GM21723 (cell line): ENCODE data around the gene NEK7.

Source experiments
- ATAC-seq: cut with Tn5 transposase; IDR thresholded peaks from one replicate; pipeline ENCODE4 v1.9.1; 2021; ENCODE audit warnings: mild to moderate bottlenecking, moderate library complexity; ENCODE audit not compliant: unreplicated experiment

Gene NEK7

DNA sequence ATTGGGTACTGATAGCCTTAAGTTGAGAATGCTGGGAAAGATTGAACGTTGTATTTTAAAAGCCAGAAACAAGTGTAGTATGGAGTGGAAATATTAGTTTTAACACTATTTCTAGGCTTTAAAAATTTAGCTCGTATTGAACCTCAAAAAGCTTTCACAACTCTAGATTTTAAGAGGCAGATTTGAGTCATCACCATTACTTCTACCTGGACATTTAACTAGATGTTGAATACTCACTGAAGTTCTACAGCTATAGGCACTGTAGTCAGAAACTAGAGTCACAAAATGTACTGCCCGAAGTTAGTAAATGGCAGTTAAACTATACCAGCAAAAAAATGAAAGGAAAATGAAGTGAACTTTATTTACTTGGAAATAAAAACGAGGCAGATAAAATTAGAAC, 96.5 kb downstream of the NEK7 start:
- peak; percentile 88 for ATAC-seq

DNA sequence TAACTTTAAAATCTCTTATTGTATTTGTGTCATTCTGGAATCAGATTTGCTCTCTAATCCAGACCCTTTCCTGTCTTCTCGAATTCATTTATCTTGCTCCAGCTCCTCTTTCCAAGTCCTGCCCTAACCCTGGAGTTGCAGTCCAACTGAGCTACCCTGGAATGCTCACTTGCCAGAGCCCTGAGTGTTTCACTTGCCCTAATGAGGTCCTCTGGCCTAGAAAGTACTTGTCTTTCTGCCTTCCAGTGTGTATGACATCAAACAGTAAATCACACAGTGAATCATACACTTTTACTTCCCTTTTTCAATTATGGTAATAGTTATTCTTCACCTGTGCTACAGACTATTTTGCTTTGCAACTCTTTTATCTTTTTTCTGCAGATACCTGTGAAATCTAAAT, 96.9 kb downstream of the NEK7 start:
- peak; percentile 98 for ATAC-seq

DNA sequence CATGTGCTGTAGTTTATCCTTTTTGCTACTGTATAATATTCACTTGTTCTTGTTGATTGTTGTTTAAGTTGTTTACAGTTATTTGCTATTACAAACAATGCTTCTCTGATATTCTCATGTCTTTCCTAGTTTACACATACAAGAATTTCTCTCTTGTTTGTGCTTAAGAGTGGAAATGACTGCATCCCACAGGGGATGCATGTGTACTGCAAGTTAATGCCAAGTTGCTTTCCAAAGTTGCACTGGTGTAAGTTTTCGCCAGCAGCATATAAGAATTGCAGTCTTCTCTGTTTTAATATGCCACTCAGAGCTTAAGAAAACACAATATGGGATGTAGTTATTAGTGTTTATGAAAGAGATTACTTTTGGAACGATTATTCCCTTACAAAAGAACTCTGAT, 97.7 kb downstream of the NEK7 start:
- ATAC-seq, result no peak

DNA sequence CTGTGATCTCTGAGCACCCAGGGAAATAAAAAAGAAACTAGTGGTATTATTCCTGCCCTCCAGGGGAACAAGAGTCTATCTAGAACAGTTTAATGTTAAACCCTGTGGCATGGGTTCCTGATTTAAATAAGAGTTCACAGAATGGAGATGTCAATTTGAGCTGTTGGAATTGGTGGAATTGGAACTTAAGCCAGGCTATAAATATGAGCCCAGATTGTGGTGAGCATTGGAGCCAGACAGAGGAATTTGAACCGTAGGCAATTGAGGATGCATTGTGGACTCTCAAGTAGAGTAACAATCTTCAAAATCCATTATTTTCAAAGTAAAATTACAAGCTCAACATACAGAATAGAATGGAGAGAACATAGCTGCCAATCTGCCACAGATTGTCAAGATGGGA, 98.2 kb downstream of the NEK7 start:
- no peak for ATAC-seq

DNA sequence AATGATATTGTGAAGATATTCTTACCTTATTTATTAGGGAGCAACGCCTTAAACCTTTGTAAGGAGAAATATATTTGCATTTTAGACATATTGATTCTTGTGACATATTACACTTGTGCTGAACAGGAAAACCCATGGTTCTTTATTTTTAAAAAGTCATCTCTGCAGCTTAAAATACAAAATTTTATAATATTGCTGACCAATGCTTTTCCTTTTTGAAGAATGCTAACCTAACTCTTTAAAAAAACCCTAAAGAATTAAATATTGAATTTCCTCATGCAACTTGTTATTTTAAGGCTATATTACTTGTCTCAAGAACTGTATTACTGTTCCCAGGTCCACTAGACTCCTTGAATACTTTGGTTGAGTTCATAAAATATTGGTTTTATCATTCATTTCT, 99.0 kb downstream of the NEK7 start:
- no peak for ATAC-seq

DNA sequence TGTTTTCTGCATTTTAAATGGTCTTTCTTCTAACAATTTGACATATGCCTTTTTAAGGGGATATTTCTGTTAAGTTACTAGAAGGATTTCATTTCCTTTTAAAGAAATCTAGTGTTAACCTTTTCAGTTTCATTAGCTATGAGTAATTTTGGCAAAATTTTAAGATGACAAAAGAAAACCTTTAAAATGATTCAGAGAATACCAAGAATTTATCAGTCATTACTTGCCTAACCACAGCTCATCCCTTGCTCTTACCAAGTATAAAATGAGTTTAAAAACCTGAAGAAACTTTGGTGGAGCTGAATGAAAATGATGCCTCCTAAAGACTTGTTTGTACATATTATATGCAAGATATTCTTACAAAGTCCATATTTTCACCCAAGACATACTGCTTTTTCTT, 101.7 kb downstream of the NEK7 start:
- ATAC-seq, result peak; percentile 53

DNA sequence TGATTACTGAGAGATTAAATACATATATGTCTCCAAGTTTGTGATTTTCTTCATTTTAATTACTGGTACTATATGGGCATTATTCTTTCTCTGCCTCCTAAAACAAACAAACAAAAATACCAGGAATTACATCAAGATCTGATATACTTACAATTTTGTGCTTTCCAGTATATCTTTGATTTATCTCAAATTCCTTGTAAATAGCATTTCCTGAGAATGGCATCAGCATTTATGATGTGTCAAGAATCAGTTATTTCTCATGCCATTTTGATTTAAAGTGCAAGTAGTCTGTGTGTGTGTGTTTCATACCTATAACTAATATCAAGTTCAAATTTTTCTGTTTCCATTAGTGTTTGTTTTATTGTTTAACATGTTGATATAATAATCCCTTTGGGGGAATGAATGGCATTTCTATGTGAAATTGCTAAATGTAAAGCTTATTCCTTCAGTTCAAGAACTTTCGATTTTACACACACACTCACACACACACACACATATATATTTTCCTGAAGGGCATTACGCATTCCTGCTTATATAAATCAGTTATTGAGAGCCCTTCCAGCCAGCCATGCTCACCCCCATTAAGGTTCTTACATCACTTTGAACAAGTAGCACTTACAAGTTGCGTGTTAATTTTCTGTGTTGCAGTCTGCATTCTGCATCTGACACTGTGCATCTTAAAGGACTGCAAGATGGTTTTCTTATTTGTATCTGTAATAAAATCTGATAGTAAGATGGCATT, 102.7 kb downstream of the NEK7 start:
- no peak for ATAC-seq

DNA sequence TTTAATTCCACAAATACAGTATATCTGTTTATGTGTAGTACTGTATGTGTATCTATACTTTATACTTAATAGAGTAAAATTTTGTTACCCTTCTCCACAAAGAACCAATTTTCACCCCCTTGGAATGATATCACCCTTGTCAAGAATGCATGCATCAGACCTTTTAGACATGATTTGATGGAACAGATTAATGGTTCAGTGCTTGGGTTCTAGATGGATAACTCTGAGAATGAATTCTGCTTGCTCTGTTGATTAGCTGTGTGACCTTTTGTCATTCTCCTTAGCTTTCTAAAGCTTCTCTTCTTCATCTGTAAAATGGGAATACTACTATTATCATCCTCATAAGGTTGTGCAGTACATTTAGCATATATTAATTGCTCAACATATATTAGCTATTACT, 105.1 kb downstream of the NEK7 start:
- no peak for ATAC-seq

DNA sequence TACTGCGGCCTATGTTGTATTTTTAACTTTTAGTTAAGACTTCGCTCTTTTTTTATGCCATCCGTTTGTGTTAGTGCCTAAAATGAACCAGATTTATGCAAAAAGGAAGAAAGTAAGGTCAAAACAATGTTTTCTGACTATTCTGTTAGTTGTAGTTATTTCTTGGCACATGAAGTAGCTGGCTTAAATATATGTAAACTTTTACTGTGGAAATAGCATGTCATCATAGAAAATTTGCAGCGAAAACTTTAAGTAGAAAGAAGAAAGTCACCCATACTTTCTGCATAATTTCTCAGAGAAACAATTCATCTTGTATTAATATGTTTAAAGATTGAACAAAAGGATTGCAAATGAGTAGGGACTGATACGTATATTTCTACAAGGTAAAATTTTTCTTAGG, 106.4 kb downstream of the NEK7 start:
- no peak for ATAC-seq

DNA sequence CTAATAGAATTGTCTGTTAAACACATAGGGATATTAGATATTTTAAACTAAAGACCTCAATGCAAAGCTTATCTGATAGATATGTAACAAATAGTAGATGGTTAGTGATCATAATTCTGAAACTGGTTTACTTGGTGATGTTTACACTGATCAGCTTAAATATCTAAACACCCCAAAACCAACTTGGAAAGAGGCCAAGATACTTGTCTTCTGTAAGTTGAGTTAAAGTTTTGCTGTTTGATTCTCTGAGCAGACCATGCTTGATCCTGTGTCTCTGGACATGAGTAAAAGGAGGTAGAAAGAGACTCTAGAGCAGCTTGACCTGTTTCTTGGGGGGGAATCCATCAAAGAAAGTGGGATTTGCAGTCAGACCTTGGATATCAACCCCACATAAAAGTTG, 107.5 kb downstream of the NEK7 start:
- ATAC-seq, result no peak

DNA sequence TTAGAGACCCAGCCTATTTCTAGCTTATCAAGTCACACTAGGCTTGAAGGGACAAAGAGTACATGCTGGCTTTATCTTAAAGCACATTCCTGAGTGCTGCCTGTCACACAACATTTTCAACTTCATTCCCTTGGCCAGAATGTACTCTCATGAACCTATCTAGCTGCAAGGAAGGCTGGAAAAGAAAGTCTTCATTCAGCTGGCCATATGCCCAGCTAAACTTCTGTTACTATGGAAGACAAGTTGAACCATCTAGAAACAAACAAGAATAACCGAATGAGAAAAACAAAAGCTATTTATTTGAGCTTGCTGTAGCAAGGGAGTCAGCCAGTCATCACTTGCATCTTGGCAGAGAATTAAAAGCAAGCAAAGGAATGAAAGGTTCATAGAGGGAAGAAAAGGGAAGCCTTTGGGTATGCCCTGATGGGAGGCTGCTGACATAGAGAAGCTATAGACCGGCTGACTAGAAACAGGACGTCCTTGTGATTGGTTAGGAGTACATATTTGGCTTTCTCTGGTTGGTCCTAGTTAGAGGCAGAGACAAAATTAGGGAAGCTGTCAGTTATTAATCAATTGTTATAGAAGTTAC, 108.4 kb downstream of the NEK7 start:
- no peak for ATAC-seq

DNA sequence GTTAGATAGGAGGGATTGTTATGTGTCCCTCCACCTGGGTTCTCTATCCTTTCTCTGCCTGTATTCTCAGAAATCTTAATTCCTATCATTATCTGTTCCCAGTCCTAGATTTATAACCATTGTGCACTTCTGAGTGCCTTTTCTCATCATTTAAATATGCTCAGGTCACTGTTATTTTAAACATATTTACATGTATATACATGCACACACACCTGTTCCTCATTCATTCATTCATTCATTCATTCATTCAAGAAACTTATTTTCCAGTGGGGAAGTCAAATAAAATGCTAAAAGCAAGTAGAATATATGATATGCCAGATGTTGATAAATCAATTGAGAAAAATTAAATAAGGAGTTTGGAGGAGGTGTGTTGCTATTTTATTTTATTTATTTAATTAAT, 110.3 kb downstream of the NEK7 start:
- no peak for ATAC-seq

DNA sequence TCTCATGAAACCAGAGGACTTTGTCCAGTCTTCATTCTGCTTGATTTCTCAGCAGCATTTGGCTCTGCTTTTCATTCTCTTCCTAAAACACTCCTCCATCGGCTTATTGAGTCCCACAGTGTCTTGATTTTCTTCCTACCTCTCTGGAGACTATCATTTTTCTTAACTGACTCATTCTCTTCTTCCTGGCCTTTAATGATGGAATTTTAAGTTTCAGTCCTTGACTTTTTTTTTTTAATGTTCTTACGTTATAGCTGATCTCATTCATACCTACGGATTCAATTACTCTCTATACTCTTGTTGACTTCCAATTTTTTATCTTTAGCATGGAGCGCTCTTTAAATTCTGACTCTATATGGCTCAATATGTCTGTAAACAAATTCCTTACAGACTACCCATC, 111.1 kb downstream of the NEK7 start:
- ATAC-seq, result no peak

DNA sequence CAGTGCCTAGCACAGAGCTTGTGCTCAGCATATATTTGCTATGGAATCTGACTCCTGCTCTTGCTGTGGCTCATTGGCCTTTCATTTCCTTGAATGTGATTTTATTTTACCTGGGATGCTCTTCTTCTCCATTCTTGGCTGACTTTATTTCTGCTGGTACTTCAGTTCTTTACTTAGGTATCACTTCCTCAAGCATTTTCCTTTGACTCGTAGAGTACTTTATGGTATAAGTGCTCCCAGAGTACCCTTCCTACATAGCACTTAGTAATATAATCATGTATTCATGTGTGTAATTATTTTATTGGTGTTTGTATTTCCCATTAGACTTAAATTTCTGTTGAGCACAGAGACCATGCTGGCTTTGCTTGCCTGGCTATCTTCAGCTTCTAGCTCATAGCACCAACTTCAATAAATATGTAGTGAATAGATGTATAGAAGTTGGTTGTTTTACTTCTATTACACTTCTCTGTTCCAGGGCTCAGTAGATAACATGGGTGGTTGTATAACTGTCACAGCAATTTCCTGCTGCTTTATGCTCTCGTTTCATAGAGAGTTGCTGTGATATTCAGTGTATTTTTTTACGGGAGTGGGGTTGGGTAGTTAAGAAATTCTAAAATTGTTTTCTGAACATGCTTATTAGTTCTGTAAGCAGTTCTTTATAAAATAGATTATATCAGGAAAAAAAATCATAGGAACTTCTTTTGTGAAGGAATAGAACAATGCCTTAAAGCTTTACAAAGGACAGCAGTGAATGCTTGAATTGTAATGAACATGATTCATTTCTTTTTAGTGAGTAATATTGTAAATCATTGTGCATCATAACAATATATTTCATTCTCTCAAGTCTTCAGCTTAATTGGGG, 112.2 kb downstream of the NEK7 start:
- no peak for ATAC-seq

DNA sequence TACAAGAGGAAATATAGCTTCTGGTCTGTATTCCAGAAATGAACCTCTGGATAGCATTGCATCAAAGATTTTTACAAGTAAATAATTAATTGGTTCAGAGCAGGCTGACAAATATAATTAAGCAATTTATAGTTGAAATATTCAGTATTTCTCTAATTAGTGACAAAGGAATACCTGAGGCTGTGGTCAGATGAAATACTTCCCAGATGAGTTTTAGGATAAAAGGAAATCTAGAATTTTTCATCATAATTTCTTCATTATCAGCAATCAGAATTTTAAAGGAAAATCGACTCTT, 112.8 kb downstream of the NEK7 start:
- ATAC-seq, result no peak

DNA sequence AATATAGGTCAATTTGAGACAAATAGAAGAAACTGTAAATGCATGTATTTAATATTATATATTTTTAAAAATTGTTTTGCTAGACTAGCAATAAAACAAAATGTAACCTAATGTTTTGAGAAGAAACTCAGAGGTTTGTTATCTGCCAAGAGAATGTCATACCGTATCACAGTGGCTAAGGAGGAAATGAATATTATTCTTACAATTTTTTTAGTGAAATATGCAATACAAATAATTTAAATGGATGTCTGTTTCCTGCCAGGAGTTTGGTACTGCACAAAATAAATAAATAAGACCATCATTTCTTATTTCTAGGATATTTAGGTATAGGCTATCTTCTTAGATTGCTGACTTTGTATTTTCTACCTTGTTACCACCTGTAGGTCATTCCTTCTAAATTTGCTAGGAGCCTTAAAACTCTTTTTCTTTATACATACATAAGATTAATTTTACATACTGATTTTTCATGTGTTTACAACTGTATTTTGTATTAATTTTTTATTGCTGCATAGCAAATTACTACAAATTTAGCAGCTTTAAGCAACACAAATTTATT, 113.6 kb downstream of the NEK7 start:
- ATAC-seq, result no peak

DNA sequence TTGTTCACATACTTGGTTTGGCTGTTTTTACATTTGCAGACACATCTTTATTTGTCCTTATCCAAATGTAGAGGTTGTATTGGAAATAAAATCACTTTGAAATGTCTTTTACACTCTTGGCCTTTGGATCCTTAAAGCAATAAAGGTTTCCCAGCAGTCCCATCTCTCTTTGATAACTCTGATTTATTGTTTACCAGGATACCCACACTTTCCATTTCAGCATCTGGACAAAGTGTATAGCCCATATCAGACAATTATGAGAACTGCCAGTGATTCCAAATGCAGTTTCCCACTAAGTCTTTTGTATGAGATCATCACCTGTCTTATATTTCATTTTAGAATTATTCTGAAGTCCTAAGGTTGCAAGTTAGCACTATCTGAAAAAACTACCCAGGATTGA, 114.7 kb downstream of the NEK7 start:
- ATAC-seq, result no peak

DNA sequence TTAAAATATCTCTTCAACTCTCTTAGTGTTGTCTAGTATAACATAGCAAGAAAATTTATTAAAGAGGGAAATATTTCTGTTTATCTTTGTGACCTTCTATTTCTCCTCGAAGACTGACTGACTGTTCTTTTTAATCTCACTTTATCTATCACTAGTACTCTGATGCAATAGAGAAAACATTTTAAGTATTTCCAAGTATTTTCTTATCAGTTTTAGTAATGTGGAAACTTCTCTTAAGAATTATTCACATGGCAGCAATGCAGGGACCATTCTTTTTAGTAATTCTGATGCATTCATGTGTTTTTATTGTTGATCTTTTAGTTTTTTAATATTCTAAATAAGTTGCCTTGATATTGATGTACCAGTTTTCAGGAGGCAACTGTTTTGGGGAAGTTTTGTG, 115.7 kb downstream of the NEK7 start:
- no peak for ATAC-seq

DNA sequence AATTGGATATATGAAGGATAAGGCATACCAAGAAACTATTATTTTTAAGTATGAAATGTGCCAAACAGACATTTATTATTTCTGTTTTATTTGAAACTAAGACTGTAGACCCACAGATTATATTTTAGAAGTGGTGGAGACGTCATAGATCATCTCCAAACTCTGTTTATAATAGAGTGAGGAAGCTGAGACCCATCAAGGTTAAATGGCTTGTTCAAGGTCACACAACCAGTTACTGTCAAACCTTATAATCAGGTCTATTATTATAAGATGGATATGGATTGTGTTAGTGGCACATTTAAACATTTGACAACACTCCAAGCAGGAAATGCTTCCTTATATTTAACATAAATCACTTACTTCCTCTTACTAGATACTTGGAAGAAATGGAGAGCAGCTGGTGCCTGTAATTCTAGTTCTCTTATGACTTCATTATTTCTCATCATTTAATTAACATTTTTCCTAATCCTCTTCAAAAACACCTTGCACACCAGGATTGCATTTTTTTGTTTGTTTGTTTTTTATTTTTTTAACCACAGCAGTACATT, 117.0 kb downstream of the NEK7 start:
- ATAC-seq, result no peak

DNA sequence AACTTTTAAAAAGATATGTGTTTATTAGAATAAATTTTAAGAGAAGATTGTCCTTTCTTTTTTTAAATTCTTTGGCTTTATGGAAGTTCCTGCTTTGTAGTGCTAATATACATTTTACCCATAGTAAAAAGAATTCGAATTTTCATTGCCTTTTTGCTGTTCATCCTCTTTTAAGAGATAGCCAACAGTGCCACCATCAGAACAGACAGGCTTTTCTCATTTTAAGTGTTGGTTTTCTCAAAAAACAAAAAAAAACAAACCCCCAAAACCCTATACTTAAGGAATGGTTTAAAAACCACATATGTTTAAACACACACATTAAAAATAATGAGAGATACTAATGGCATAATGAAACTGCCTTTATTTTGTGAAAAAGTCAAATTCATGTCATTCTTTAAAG, 118.8 kb downstream of the NEK7 start:
- no peak for ATAC-seq

DNA sequence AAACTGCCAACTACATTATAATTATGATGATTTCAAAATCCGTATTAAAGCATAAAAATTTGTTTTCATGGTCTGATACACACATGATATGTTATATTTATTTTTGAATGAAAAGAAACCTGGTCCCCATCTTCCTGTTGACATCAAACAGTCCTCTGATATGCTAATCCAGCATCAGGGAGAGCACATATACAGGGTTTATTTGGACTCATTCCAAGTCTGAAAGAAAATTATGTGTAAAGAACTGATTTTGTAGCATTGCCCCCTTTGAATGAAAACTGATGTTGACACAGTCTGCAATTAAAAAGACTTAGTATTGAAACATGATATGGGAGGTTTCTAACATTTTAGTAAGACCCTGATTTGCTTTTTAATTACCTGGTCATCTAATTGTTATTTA, 119.4 kb downstream of the NEK7 start:
- ATAC-seq, result no peak

DNA sequence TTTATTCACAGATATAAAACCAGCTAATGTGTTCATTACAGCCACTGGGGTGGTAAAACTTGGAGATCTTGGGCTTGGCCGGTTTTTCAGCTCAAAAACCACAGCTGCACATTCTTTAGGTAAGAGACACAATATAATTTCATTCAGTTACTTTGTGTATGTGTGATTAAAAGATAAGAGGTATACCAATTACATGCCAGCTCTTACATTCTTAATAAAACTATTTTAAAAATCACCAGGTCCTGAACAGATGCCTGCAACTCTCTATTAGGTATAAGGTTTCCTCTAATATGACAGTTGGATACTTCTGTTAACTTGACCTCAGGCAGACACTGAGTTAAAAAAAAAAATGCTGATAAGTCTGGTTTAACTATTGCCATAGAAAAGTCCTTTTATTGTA, 122.1 kb downstream of the NEK7 start:
- no peak for ATAC-seq
